GM23338 (cell line): Measurements from ENCODE around the gene ETF1. TPM values are rescaled to one million over a fixed set of nuclear protein-coding genes. Genes with fewer than 3 reads are reported as not detected.
"Not testable (repeated sequence)": the region's sequence is repeated elsewhere in the genome, so short reads cannot be mapped to it uniquely, and the experiment has no call there.

ENCODE experiments used
- ATAC-seq: fragments of 200-7000 bp; cut with Tn5 transposase; 3 replicates; pipeline ENCODE4 v1.9.1; 2020
- DNase-seq: peaks from one replicate; pipeline ENCODE4 v3.0.0-alpha.2; 2015; ENCODE audit warnings: low spot score
- H2AFZ ChIP-seq: fragments of 200-600 bp; sonication (generic); 2 replicates; pipeline ENCODE4 v1.8.0; 2016; ENCODE audit warnings: antibody characterized with exemption, mild to moderate bottlenecking, moderate library complexity
- H3F3A ChIP-seq: fragments of 200-600 bp; sonication (generic); replicated peaks from 2 replicates; pipeline ENCODE4 v1.8.0; 2017; ENCODE audit warnings: antibody characterized with exemption, mixed run types, low read depth
- H3K27ac ChIP-seq: fragments of 200-600 bp; sonication (generic); 2 replicates; pipeline ENCODE4 v1.6.1; 2016; ENCODE audit warnings: low read depth
- H3K27me3 ChIP-seq: fragments of 200-600 bp; sonication (generic); 2 replicates; pipeline ENCODE4 v1.8.0; 2016; ENCODE audit warnings: mild to moderate bottlenecking, mixed run types, moderate library complexity; ENCODE audit not compliant: insufficient read depth
- H3K36me3 ChIP-seq: fragments of 200-600 bp; sonication (generic); 2 replicates; pipeline ENCODE4 v1.8.0; 2016; ENCODE audit warnings: mild to moderate bottlenecking; ENCODE audit not compliant: insufficient read depth
- H3K4me1 ChIP-seq: fragments of 200-600 bp; sonication (generic); 2 replicates; pipeline ENCODE4 v1.8.0; 2016; ENCODE audit warnings: mild to moderate bottlenecking, moderate library complexity; ENCODE audit not compliant: insufficient read depth
- H3K4me2 ChIP-seq: fragments of 200-600 bp; sonication (generic); 2 replicates; pipeline ENCODE4 v1.7.1; 2017; ENCODE audit warnings: mixed run types
- H3K4me3 ChIP-seq: fragments of 200-600 bp; sonication (generic); 2 replicates; pipeline ENCODE4 v1.6.1; 2016; ENCODE audit warnings: mixed run types
- H3K79me2 ChIP-seq: fragments of 200-600 bp; sonication (generic); replicated peaks from 2 replicates; pipeline ENCODE4 v1.8.0; 2017; ENCODE audit warnings: mild to moderate bottlenecking; ENCODE audit not compliant: insufficient read depth
- H3K9me2 ChIP-seq: fragments of 200-600 bp; sonication (generic); 2 replicates; pipeline ENCODE4 v1.8.0; 2017; ENCODE audit not compliant: insufficient read depth
- H4K20me1 ChIP-seq: fragments of 200-600 bp; sonication (generic); replicated peaks from 2 replicates; pipeline ENCODE4 v1.8.0; 2017; ENCODE audit warnings: mild to moderate bottlenecking; ENCODE audit not compliant: insufficient read depth
- H3K27ac Mint-ChIP-seq: 2 replicates; pipeline ENCODE4 v1.8.0; 2020; ENCODE audit warnings: inconsistent platforms, mild to moderate bottlenecking, moderate library complexity, mixed read lengths
- H3K27me3 Mint-ChIP-seq: 3 replicates; pipeline ENCODE4 v1.8.0; 2022; ENCODE audit warnings: low read depth, mild to moderate bottlenecking, moderate library complexity, mixed read lengths, inconsistent platforms; ENCODE audit not compliant: insufficient read depth, poor library complexity
- H3K36me3 Mint-ChIP-seq: 3 replicates; pipeline ENCODE4 v1.8.0; 2021; ENCODE audit warnings: low read depth, mild to moderate bottlenecking, inconsistent platforms, moderate library complexity, mixed read lengths
- H3K4me1 Mint-ChIP-seq: 3 replicates; pipeline ENCODE4 v1.8.0; 2020; ENCODE audit warnings: mild to moderate bottlenecking, inconsistent platforms, mixed read lengths
- H3K4me3 Mint-ChIP-seq: 3 replicates; pipeline ENCODE4 v1.8.0; 2021; ENCODE audit warnings: moderate library complexity, mild to moderate bottlenecking, inconsistent platforms, mixed read lengths
- H3K9me3 Mint-ChIP-seq: 3 replicates; pipeline ENCODE4 v1.8.0; 2020; ENCODE audit warnings: moderate library complexity, mild to moderate bottlenecking, inconsistent platforms, mixed read lengths
- CTCF ChIP-seq, 2 experiments: fragments of 200-600 bp in 1 of 2; sonication (generic) in 1 of 2; conservative IDR thresholded peaks; 2 replicates each; pipeline versions ENCODE4 v1.5.1 to v1.6.1; 2016 to 2017; ENCODE audit warnings: antibody characterized with exemption in 2 of 2, low read depth in 2 of 2, mild to moderate bottlenecking in 2 of 2, moderate library complexity in 1 of 2
- NANOG ChIP-seq: IDR thresholded peaks from 2 replicates; pipeline ENCODE4 v1.6.1; 2016; ENCODE audit warnings: antibody characterized with exemption, borderline replicate concordance
- ZNF114 ChIP-seq: fragments of 250-450 bp; sonication (Bioruptor Pico); IDR thresholded peaks from 2 replicates; pipeline ENCODE4 v1.5.0; 2020; ENCODE audit warnings: mild to moderate bottlenecking, moderate library complexity
- ZNF331 ChIP-seq: fragments of 250-450 bp; sonication (Bioruptor Pico); IDR thresholded peaks from 2 replicates; pipeline ENCODE4 v1.5.0; 2020; ENCODE audit warnings: low read depth, mild to moderate bottlenecking, moderate library complexity
- polyA plus RNA-seq: library from polyadenylated mRNA; unstranded; fragments of >200 nt; fragmentation: Nextera tagmentation; extraction: Ambion mirVana; gene quantifications from 2 replicates; pipeline ENCODE4 v1.2.1, GENCODE V29; 2016
- total RNA-seq: library from RNA; depleted of rRNA; stranded (reverse); fragments of >200 nt; shearing (Covaris generic); gene quantifications from 2 replicates; pipeline ENCODE4 v1.2.3, GENCODE V29; 2014
- TF ChIP-seq, protein P1 (sequence below): IDR thresholded peaks from one replicate; pipeline ENCODE4 v1.6.1; 2018; ENCODE audit warnings: antibody characterized with exemption; ENCODE audit not compliant: unreplicated experiment

The ETF1 gene
- total and polyA plus RNA-seq, 2 experiments from 2014 or later = 68.9 to 136 TPM

GRCh38 chr5:138476918-138477317 is 66.1 kb downstream of the ETF1 start:
- Mint-ChIP-seq H3K36me3 (no peaks in the 10 kb centered on the region), H3K9me3 (no peaks in the 10 kb centered on the region), H3K27ac (no peak overlapping the region), H3K4me1 (peaks cover 7% of the 10 kb centered on the region; the same call in 2 of the 3 replicates), H3K27me3 (peaks cover 7% of the 10 kb centered on the region), H3K4me3 (no peak overlapping the region)
- TF ChIP-seq, protein P1, sequence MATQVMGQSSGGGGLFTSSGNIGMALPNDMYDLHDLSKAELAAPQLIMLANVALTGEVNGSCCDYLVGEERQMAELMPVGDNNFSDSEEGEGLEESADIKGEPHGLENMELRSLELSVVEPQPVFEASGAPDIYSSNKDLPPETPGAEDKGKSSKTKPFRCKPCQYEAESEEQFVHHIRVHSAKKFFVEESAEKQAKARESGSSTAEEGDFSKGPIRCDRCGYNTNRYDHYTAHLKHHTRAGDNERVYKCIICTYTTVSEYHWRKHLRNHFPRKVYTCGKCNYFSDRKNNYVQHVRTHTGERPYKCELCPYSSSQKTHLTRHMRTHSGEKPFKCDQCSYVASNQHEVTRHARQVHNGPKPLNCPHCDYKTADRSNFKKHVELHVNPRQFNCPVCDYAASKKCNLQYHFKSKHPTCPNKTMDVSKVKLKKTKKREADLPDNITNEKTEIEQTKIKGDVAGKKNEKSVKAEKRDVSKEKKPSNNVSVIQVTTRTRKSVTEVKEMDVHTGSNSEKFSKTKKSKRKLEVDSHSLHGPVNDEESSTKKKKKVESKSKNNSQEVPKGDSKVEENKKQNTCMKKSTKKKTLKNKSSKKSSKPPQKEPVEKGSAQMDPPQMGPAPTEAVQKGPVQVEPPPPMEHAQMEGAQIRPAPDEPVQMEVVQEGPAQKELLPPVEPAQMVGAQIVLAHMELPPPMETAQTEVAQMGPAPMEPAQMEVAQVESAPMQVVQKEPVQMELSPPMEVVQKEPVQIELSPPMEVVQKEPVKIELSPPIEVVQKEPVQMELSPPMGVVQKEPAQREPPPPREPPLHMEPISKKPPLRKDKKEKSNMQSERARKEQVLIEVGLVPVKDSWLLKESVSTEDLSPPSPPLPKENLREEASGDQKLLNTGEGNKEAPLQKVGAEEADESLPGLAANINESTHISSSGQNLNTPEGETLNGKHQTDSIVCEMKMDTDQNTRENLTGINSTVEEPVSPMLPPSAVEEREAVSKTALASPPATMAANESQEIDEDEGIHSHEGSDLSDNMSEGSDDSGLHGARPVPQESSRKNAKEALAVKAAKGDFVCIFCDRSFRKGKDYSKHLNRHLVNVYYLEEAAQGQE = no peak
- TF ChIP-seq ZNF114 (CRISPR knock-in tag) = no peak
- no peak for TF ChIP-seq ZNF331 (CRISPR knock-in tag)
- TF ChIP-seq NANOG = no peak
- TF ChIP-seq CTCF (conservative IDR thresholded peaks at IDR 0.05; ENCODE audit: low read depth in 2 of 2) = no peak
- no peaks in the 10 kb centered on the region for H3K9me2 ChIP-seq
- H3K4me1 ChIP-seq = peaks cover 5% of the 10 kb centered on the region
- no peak overlapping the region for H3K4me3 ChIP-seq
- H3K27me3 ChIP-seq = no peaks in the 10 kb centered on the region
- H3K79me2 ChIP-seq = no peaks in the 10 kb centered on the region
- H3K27ac ChIP-seq = no peak overlapping the region
- no peaks in the 10 kb centered on the region for H4K20me1 ChIP-seq
- no peak overlapping the region for H2AFZ ChIP-seq
- H3K36me3 ChIP-seq = no peaks in the 10 kb centered on the region
- H3F3A ChIP-seq = no peaks in the 10 kb centered on the region
- no peak for DNase-seq
- no peak overlapping the region for H3K4me2 ChIP-seq
- no peak for ATAC-seq

GRCh38 chr5:138473151-138473550 is 69.9 kb downstream of the ETF1 start:
- H3K4me1 ChIP-seq, H4K20me1 ChIP-seq, H3K9me3 Mint-ChIP-seq, H3F3A ChIP-seq, H3K9me2 ChIP-seq, H3K4me2 ChIP-seq, H3K36me3 Mint-ChIP-seq, H3K27ac ChIP-seq, H3K4me3 Mint-ChIP-seq, H3K36me3 ChIP-seq, ATAC-seq, H3K4me3 ChIP-seq, DNase-seq, H3K27me3 ChIP-seq, H2AFZ ChIP-seq, H3K27ac Mint-ChIP-seq, H3K79me2 ChIP-seq: not testable (repeated sequence)
- Mint-ChIP-seq H3K27me3 (peaks cover 30% of the 10 kb centered on the region), H3K4me1 (peaks cover 11% of the 10 kb centered on the region; the same call in 2 of the 3 replicates)
